ENCODE data around the gene KCNQ4.

Gene KCNQ4

GRCh38 chr1:40780678-40781607, 2.6 kb upstream of the KCNQ4 start:
- no peak for DNase-seq

GRCh38 chr1:40781608-40781971, 2.0 kb upstream of the KCNQ4 start:
- DNase-seq, result no peak

- DNase-seq, result no peak
These were observed 1.1 kb upstream of the KCNQ4 start for GRCh38 chr1:40782371-40782956.

GRCh38 chr1:40784141-40784770, 669 bp downstream of the KCNQ4 start:
- no peak for DNase-seq

- DNase-seq, result no peak
These were observed 1.2 kb downstream of the KCNQ4 start for GRCh38 chr1:40784771-40785151.

- no peak for DNase-seq
These were observed 1.9 kb downstream of the KCNQ4 start for GRCh38 chr1:40785446-40785845.

GRCh38 chr1:40786171-40786994, 2.8 kb downstream of the KCNQ4 start:
- no peak for DNase-seq

GRCh38 chr1:40786995-40787705, 3.6 kb downstream of the KCNQ4 start:
- DNase-seq, result no peak

GRCh38 chr1:40787737-40788560, 4.4 kb downstream of the KCNQ4 start:
- no peak for DNase-seq

- DNase-seq, result no peak
These were observed 5.2 kb downstream of the KCNQ4 start for GRCh38 chr1:40788561-40789341.

- DNase-seq, result no peak
These were observed 5.7 kb downstream of the KCNQ4 start for GRCh38 chr1:40789342-40789598.

- DNase-seq, result no peak
These were observed 6.3 kb downstream of the KCNQ4 start for GRCh38 chr1:40789661-40790430.

GRCh38 chr1:40792036-40792435, 8.4 kb downstream of the KCNQ4 start:
- no peak for DNase-seq

GRCh38 chr1:40793617-40794016, 10.0 kb downstream of the KCNQ4 start:
- DNase-seq, result no peak

- DNase-seq, result no peak
These were observed 10.5 kb downstream of the KCNQ4 start for GRCh38 chr1:40794048-40794447.

GRCh38 chr1:40794974-40795715, 11.6 kb downstream of the KCNQ4 start:
- peak in 1 of 2 donors; percentile 35 for DNase-seq

GRCh38 chr1:40795811-40796586, 12.4 kb downstream of the KCNQ4 start:
- DNase-seq, result no peak

- no peak for DNase-seq
These were observed 13.5 kb downstream of the KCNQ4 start for GRCh38 chr1:40796939-40797667.
